HG02678 (cell line): ENCODE measurements around the gene PLB1.

ENCODE experiments used
- ATAC-seq: cut with Tn5 transposase; IDR thresholded peaks from one replicate; pipeline ENCODE4 v1.9.1; 2021; ENCODE audit warnings: mild to moderate bottlenecking, moderate library complexity; ENCODE audit not compliant: unreplicated experiment

The PLB1 gene

DNA sequence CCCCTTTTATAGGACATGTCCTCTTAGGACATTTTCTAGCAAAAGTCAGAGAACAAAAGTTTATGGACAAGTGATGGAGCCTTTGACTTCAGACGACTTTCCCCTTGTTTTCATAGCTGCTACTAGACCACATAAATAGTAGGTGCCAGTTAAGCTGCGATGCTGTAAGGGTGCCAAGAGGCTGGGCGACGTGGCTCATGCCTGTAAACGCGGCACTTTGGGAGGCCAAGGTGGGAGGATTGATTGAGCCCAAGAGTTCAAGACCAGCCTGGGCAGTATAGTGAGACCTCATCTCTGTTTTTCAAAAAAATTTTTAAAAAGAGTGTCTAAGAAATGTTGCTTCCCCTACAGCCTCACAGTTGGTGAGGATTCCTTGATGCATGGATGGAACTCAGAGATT lies 2.2 kb upstream of the PLB1 start:
- ATAC-seq, result no peak

DNA sequence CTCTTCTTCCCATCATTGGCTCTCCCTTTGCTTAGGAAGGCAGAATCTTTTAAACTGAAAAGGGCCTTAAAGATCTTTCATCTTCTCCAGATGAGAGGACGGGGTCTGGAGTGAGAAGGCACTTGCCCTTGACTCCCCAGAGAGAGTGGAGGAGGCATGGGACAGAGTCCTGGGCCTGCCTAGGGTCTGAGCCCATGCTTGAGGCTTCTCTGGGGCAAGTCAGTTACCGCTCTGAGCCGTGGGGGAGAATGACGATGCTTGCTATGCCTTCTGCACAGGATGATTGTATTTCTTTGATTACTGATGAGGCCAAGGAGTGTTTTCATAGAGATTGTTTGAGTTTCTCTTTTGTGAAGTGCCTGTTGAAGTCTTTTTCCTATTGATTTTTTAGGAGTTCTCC lies 921 bp downstream of the PLB1 start:
- ATAC-seq, result no peak

DNA sequence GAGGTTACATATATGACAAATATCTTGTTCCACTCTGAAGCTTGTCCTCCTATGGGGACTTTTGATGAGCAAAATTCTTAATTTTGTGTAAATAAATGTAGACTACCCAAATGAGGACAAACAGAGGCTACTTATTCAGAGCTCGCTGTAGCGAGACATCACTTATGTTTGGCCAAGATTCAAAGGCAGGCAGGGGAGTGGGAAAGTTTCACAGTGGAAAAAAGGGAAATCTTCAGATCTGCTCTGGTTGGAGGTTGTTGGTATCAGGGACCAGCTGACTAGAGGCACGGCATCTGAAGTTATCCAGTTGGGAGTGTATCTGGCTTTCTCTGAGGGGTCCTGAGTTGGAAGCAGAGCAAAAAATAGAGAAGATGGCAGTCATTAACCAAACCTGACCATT lies 1.3 kb downstream of the PLB1 start:
- no peak for ATAC-seq

DNA sequence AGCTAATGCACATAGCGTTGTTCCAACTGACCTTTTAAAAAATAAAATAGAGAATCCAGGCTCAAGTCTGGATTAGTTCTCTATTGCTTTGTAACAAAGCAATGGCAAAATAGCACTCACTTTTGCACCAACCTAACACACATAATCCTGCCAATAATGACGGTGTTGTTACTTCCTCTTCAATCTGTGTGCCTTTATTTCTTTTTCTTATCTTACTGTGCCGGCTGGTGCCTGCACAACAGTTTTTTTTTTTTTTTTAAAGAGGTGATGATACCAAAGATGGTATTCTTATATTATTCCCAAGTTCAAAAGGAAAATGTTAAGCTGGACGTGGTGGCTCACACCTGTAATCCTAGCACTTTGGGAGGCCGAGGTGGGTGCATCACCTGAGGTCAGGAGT lies 3.4 kb downstream of the PLB1 start:
- no peak for ATAC-seq

DNA sequence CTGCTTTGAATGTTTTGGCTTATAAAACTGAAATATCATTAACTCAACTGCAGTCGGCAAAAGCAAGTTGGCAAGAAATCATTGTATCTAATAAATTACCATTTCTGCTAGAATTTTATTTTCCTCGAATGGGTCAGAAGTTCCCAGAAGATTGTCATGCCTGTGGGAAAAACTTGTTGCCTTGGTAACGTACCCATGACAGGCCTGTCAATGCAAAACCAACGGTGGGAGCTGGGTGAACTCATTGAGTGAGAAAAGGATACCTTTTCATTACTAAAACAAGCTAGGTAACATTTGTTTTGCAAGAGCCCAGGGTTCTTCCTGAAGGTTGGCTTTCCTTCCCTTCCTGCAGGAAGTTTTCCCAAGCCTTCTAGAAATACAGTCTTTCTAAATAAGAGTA lies 9.5 kb downstream of the PLB1 start:
- ATAC-seq, result no peak

DNA sequence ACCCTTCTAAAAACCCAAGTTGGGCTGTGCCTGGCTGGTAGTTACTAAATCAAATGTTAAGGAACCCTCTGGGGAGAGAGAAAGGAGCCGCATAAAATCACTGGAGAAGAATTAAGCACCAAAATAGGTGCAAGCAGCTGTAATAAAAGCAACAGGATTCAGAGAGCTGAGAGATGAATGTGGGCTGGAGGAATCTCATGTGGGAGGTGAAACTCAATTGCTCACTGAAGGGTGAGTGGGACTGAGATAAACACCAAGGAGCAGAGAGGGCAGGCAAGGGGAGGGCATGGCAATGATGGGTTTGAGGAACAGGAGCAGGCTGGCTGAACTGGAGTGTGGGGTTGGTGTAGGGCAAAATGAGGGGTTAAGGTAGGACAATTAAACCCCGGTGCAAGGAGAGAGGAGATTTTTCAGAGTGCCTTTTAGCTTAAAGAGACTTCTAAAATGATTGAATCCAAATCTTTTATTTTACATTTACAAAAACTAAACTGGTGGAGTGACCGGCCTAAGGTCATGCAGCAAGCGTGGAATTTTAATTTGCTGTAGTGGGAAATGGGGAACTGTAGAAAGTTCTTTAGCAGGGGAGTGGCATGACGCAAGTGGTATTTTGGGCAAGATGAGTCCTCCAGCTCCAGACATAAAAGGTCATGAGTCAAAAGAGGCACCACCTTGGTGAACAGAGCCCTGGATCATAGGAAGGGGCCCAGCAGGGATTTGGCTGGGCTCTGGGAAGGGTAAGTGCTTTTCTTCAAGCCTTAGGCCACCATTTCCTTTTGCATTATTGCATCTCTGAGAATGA lies 10.5 kb downstream of the PLB1 start:
- no peak for ATAC-seq

DNA sequence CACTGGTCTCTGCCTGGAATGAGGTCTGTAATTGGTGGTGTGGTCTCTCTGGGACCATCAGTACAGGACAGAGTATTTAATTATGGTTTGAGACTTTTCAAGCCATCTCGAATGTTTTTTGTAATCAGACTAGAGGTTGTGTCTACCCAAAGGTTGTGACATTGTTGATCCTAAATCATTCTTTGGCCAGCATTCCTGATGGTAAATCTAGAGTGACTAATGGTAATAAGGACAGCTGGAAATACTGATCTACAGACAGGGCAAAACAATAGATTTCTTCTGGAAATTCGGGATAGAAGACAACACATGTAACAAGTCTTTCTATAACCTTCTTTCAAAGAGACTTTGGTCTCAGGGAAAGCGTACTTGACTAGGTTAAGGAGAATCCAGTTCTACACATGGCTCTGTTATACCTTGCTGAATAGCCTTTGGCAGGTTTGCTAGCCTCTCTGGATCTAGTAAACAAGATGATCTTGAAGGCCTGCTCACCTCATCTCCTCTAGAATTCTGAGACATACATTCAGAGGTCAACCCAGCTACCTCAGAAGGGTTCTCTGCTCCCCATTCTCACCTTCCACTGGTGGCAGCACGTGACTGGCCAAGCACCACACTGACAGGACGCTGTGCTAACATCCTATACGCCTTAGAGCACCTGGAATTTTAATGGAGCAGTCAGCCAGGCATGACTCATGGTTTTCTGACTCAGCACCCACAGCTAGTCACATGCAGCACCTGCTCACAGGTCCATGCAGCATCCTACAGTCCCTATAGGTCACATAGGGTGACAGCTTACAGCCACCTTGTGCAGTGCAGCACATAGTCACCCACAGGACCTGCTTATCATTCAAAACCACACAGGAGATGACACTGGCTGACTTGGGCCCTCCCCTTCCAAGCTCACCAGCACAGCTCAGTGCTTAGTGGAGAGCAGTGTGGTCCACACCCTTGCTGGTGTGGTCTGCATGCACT lies 12.2 kb downstream of the PLB1 start:
- no peak for ATAC-seq

DNA sequence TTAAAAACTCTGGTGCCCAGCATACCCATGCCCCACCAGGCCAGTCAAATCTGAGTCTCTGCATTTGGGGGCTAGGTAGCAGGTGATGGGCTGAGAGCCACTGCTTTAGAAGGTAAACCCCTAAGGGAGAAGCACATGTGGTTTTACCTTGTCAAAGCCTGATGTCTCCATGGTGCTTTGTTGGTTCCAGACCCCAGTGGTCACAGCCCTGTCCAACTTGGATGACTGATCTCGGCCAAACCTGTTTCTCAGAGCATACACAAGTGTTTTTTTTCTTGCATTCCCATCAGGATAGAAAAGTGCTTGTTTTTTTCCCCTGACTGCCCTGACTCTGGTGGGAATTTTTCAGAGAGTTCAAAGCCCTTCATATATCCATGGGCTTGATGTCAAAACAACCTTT lies 13.5 kb downstream of the PLB1 start:
- ATAC-seq, result no peak

DNA sequence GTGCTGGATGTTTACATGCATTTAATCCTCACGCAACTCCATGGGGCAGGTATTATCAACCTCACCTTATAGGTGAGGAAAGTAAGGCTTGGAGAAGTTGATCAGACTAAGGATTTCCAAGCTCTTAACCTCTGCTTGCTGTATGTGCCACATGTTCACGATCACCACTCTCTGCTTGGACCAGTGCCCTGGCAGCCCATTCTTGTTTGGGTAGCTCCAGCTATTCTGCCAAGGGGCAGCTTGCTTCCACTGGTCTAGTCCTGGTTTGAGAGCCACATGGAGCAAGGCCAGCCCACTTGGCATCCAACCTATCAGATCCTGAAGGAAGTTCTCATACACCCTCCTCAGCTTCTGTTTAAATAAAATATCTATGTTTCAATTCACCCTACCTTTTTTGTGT lies 14.3 kb downstream of the PLB1 start:
- no peak for ATAC-seq

DNA sequence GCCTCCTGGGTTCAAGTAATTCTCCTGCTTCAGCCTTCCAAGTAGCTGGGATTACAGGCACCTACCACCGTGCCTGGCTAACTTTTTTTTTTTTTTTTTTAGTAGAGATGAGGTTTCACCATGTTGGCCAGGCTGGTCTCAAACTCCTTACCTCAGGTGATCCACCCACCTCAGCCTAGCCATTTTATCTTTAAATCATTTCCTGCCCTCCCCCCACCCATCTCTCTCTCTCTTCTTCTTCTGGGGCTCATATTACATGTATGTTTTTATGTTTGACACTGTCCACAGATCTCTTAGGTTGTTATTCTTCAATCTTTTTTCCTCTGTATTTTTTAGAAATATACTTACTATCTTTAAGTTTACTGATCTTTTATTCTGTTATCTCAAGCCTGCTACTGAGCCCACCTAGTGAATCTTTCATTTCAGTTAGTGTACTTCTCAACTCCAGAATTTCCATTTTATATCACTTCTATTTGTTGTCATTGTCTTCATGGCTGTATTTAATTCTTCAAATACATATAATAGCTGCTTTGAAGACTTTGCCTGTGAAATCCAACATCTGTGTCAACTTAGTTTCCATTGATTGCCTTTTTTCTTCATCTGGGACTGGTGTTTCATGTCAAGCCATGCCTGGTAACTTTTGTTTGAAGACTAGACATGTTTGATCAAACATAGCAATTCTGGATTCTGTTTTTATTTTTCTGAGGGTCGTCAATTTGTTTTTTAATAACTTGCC lies 16.2 kb downstream of the PLB1 start:
- ATAC-seq, result no peak

DNA sequence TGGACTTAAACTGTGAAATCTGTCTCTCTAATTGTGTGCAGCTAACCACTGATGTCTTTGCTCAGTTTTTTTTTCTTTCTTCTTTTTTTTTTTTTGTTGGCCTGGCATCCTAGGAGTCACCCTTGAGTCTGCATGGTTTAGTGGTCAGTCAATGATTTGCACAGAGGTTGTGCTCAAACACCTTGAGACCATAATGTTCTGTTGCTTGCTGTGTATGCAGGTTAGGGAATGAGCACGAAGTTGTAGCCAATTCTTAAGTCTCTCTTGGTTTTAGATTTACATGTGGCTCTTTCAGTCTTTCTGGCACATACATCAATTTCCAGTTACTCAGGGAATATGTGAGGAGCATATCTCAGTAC lies 16.7 kb downstream of the PLB1 start:
- ATAC-seq, result no peak

DNA sequence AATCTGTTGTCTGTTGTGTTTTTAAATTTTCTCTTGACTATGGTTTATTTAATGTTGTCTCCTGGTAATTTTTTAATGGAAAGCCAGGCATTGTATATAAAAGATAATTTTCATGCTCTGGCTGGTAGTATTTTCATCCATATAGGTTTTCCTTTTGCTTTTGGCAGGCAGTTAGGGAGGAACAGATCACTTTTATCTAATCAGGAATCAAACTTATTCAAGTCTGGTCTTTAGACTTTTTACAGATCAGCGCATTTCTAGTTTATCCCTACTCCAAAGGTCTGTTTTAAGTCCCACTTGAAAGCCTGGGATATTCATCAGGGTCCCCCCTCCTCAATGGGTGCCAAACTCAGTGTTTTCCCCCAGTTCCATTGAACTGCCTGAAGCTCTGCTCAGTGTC lies 17.2 kb downstream of the PLB1 start:
- ATAC-seq, result no peak

DNA sequence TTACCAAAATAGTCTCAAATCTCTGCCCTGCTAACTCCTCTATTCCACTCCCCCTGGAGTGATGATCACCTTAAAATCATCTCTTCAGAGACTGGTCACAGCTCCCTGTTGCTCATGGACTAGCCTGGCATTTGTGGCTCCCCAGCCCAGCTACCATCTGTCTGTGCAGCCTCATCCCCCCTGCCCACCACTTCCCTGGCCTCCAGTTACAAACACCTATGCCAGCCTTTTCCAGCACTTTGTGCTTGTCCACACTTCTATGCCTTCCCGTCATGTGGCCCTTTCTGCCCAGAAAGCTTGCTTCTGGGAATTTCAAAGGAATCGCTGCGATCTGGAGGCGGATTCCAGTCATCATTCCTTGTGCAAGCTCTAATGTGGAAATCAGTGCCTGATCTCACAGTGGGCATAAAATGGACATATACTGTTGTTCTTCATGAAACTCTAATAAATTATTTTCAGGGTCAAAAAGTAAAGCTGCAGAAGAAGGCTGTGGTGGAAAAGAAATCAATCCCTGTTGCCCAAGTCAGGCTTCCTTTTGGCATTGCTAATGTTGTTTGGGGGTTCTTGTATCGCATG lies 19.4 kb downstream of the PLB1 start:
- ATAC-seq, result no peak

DNA sequence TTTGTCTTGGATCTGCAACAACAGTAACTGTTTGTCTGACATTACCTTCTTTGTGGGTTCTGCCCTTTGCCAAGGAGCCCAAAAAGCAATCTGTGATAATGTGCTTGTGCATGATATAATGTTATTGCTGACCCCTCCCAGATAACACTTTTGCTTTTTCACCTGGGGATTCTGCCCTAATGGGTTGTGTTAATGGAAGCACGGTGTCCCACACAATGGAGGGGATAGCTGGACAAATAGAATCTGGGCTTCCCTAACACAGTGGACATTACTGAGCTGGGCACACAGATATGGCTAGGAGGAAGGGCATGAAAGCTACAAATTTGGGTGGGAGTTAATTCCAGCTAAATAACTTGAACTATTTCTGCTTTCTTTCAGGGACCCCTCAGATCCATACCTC lies 20.6 kb downstream of the PLB1 start:
- ATAC-seq, result no peak

DNA sequence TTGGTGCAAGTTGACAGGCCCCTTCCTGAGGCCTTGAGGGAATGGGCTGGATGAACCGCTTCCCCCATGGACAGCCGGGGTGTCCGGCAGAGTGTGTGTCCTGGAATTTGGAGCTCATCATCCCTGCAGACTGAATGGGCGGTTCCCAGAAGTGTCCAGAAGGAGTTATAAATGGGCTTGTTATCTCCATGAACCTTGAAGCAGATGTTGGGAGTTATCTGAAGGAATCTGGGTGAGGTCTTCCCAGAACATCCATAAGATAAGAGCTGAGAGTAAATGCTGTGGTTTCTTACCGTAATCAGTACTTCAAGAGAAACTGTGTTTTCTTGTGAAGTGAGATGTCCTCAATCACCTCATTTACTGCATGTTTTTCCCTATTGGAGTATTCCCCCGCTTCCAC lies 21.1 kb downstream of the PLB1 start:
- no peak for ATAC-seq

DNA sequence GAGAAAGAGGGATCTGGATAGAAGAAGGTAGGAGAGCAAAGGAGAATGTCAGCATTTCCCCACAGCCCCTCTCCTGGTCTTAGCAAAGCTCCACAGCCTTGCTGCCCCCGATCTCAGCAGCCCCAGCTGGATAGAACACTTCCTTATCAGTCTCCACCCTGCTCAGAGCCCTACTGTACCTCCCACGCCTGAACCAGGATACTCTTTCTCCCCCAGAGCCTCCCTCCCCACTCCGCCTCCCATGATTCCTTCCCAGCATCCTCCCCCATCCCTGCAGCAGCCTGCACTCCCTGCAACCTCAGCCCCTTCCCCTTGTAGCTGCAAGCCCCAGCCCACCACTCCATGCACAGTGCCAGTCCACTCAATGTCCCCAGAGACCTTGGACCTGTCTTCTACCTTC lies 25.8 kb downstream of the PLB1 start:
- no peak for ATAC-seq

DNA sequence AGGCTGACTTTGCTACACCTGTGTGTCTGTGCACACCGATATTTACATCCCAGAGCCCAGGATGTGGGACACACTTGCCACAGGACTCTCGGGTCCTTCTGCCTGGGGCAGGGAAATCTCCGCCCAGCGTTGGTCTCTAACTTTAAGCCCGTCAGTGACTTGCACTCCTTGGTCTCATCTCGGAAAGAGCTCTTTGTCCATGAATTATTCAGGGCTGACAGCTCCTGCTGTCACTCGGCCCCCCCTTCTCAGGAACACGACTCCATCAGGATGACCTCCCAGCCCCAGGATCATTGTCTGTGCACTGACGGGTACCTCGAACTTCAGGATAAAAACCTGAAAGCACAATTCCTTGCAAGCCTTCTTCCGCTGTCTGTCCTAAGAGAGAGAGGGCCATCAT lies 26.6 kb downstream of the PLB1 start:
- ATAC-seq, result no peak

DNA sequence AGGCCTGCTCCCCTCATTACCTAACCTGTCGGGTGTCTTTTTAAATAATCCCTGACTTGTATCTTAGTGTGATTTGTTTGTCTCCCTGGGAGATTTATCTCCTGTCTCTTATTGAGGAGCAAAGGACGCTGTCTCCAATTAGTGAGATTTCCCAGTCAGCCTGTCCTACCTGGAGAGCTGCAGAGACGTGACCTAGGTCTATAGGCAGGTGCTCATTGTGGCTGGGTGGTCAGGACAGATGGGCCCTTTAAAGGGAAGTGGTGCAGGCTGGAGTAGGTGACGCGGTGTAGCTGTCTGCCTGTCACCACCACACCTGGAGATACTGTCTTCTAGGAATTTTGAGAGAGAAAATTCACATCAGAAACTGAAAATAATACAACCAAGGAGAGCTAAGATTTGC lies 28.0 kb downstream of the PLB1 start:
- ATAC-seq, result no peak

DNA sequence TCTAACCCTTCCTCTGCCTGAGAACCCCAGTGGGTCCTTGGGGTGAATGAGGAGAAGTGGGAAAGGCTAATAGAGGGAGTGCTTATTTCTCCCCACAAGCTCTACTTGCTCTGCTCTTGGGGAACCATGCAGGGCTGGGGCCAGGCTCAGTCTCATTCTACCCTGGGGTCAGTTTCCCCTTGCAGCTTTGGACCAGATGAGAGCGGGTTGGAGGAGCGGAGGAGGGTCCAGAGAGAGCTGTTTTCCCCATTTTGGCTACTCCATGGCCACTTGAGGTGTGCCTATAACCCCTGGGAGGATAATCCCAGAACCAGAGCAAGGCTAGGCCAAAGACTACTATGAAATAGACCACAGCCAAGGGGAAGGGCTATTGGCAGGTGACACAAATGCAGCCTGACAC lies 29.6 kb downstream of the PLB1 start:
- ATAC-seq, result no peak

DNA sequence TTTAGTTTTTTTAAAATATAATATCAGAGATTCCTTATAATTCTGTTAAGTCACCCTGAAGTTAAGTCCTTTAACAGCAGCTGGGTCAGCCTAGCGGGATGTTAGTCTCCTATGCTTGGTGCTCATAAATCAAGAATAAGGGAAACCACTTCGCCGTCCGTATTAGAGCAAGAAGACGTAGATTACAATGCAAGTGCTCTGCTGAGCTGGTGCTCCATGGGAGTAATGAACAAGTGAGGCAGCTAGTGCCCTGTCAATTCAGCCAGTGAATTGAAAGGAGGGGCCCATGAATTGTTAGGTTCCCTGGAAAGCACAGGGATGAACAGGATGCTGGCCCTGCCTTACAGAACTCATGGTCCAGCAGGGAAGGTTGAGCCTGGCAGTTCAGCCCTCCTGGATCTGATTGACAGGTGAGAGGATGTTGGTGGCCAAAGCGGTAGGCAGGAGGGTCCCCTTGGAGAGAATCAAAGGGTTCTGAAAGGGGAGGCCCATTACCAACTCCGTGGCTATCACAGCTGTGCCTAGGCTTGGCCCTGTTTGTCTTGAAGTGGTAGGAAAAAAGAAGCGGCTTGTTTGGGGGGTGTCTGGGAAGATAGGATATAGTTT lies 30.8 kb downstream of the PLB1 start:
- ATAC-seq, result no peak

DNA sequence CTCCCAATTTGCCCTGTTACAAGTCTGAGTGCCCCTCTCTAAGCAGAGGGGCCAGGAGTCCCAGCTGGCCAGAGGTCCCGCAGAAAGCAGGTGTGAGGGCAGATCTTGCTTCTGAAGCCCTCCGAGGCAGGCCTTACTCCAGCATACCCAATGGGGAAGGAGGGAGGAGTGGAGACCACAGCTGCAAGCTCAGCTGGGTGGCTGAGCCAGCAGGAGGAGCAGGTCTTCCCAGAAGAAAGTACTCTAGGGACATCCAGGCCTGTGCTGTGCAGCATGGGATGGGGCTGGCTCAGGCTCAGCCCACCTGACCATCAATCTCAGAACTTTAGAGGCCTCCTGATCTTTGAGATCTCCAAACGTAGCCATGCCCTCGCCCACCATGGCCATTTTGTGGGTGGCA lies 31.3 kb downstream of the PLB1 start:
- no peak for ATAC-seq
